Body of pancreas (tissue), 4 donors: ENCODE results near the gene EML4. TPM values are rescaled to one million over a fixed set of nuclear protein-coding genes. Genes with fewer than 3 reads are reported as not detected.

Experiments used
- ATAC-seq: fragments of 150-250 bp; one replicate; pipeline ENCODE4 v1.9.1; 2016
- DNase-seq, 4 donors: peaks; one replicate each; pipeline ENCODE4 v3.0.0-alpha.2; 2019
- H3K27ac ChIP-seq, 4 donors: fragments of 200-600 bp; sonication (generic); 1 replicate in 3 of 4; 2 replicates in 1 of 4; pipeline versions ENCODE4 v1.5.1 to v1.6.1; 2016 to 2019; ENCODE audit warnings: mild to moderate bottlenecking in 1 of 4, mixed read lengths in 1 of 4, moderate library complexity in 1 of 4
- H3K27me3 ChIP-seq, 2 donors: fragments of 200-600 bp; sonication (generic); one replicate each; pipeline ENCODE4 v1.6.0; 2016; ENCODE audit warnings: mild to moderate bottlenecking in 1 of 2
- H3K36me3 ChIP-seq, 2 donors: fragments of 200-600 bp; sonication (generic); replicated peaks in 1 of 2; 2 replicates each; pipeline ENCODE4 v1.5.1; 2016; ENCODE audit warnings: low read depth in 2 of 2; ENCODE audit not compliant: insufficient read depth in 1 of 2
- H3K4me1 ChIP-seq: fragments of 200-600 bp; sonication (generic); one replicate; pipeline ENCODE4 v1.6.0; 2016
- H3K4me3 ChIP-seq, 2 donors: fragments of 200-600 bp; sonication (generic); 1 replicate in 1 of 2; 2 replicates in 1 of 2; pipeline ENCODE4 v1.5.1; 2016 to 2019
- H3K9me3 ChIP-seq, 3 donors: fragments of 200-600 bp; sonication (generic); 1 replicate in 2 of 3; 2 replicates in 1 of 3; pipeline ENCODE4 v1.5.1; 2016
- CTCF ChIP-seq, 7 experiments: fragments of 450-650 bp in 4 of 7; fragments of 200-600 bp in 3 of 7; sonication (generic) in 3 of 7; IDR thresholded peaks; one replicate each; pipeline ENCODE4 v1.5.1; 2016 to 2019; ENCODE audit warnings: antibody characterized with exemption in 7 of 7
- POLR2A ChIP-seq, 3 donors: fragments of 450-650 bp; IDR thresholded peaks; one replicate each; pipeline ENCODE4 v1.6.1; 2016; ENCODE audit warnings: antibody characterized with exemption in 3 of 3, mild to moderate bottlenecking in 2 of 3
- WGBS, 2 donors: methylation state at CpG; one replicate each; pipeline ENCODE4 v1.1.5; 2017; 5-methylcytosine and 5-hydroxymethylcytosine counted together
- intact Hi-C: fragments of 100-400 bp; cut with DNase I; formaldehyde crosslinking; loops from one replicate; pipeline ENCODE4 v1.15.1; 2023
- total RNA-seq, 2 donors: library from RNA; depleted of rRNA; stranded (reverse); fragments of >200 nt; gene quantifications; one replicate each; pipeline ENCODE4 v1.1.0, GENCODE V29; 2016

The EML4 gene
- total RNA-seq, 2 donors from 2014 or later, result 37.4 to 39.9 TPM

- ATAC-seq (no peak), DNase-seq (no peak)
- Histone ChIP-seq H3K36me3 (no peaks in the 10 kb centered on the region), H3K4me3 (no peak overlapping the region), H3K27me3 (no peaks in the 10 kb centered on the region), H3K9me3 (no peaks in the 10 kb centered on the region), H3K27ac (no peak overlapping the region), H3K4me1 (peaks cover 21% of the 10 kb centered on the region)
- 95 to 96% methylated on average over 3 of the region's 3 CpGs for WGBS, 2 donors
- intact Hi-C loops, result no loop called here
- TF ChIP-seq POLR2A (IDR thresholded peaks at IDR 0.05) (no peak), CTCF (IDR thresholded peaks at IDR 0.05) (no peak)
These were observed 145.8 kb downstream of the EML4 start for GRCh38 chr2:42314892-42315468.

GRCh38 chr2:42315844-42316470, 146.8 kb downstream of the EML4 start:
- DNase-seq (no peak), ATAC-seq (no peak)
- H3K36me3 ChIP-seq, result no peaks in the 10 kb centered on the region
- H3K4me1 ChIP-seq, result peaks cover 17% of the 10 kb centered on the region
- intact Hi-C loops, result no loop called here
- no peaks in the 10 kb centered on the region for H3K27me3 ChIP-seq
- no peak overlapping the region for H3K27ac ChIP-seq
- TF ChIP-seq POLR2A (IDR thresholded peaks at IDR 0.05) (no peak), CTCF (IDR thresholded peaks at IDR 0.05) (no peak)
- no peaks in the 10 kb centered on the region for H3K9me3 ChIP-seq
- no peak overlapping the region for H3K4me3 ChIP-seq
- WGBS, 2 donors, result 96 to 97% methylated on average over 6 of the region's 6 CpGs

- ATAC-seq (no peak), DNase-seq (no peak)
- intact Hi-C loops, result no loop called here
- Histone ChIP-seq H3K36me3 (no peaks in the 10 kb centered on the region), H3K4me1 (peaks cover 8% of the 10 kb centered on the region), H3K27ac (no peak overlapping the region), H3K27me3 (no peaks in the 10 kb centered on the region), H3K4me3 (no peak overlapping the region), H3K9me3 (no peaks in the 10 kb centered on the region)
- WGBS, 2 donors, result 89 to 97% methylated on average over 3 of the region's 3 CpGs
- no peak for TF ChIP-seq CTCF (IDR thresholded peaks at IDR 0.05)
- no peak for TF ChIP-seq POLR2A (IDR thresholded peaks at IDR 0.05)
These were observed 147.8 kb downstream of the EML4 start for GRCh38 chr2:42316910-42317309.

- Histone ChIP-seq H3K9me3 (no peaks in the 10 kb centered on the region), H3K4me1 (peaks cover 3% of the 10 kb centered on the region), H3K27me3 (no peaks in the 10 kb centered on the region), H3K27ac (no peak overlapping the region), H3K36me3 (no peaks in the 10 kb centered on the region), H3K4me3 (no peak overlapping the region)
- WGBS, 2 donors, result 87 to 93% methylated on average over 3 of the region's 3 CpGs
- intact Hi-C loops, result no loop called here
- DNase-seq (no peak), ATAC-seq (no peak)
- TF ChIP-seq CTCF (IDR thresholded peaks at IDR 0.05) (no peak), POLR2A (IDR thresholded peaks at IDR 0.05) (no peak)
These were observed 148.3 kb downstream of the EML4 start for GRCh38 chr2:42317486-42317885.

GRCh38 chr2:42317945-42318344, 148.8 kb downstream of the EML4 start:
- no peak for TF ChIP-seq CTCF (IDR thresholded peaks at IDR 0.05)
- TF ChIP-seq POLR2A (IDR thresholded peaks at IDR 0.05), result no peak
- DNase-seq (no peak), ATAC-seq (no peak)
- Histone ChIP-seq H3K4me1 (no peaks in the 10 kb centered on the region), H3K36me3 (no peaks in the 10 kb centered on the region), H3K4me3 (no peak overlapping the region), H3K9me3 (no peaks in the 10 kb centered on the region), H3K27ac (no peak overlapping the region), H3K27me3 (no peaks in the 10 kb centered on the region)
- intact Hi-C loops, result no loop called here
